Adrenal gland (tissue), 5 donors: Measurements from ENCODE around the gene OPRD1.
"Not testable (repeated sequence)": the region's sequence is repeated elsewhere in the genome, so short reads cannot be mapped to it uniquely, and the experiment has no call there.

Source experiments
- POLR2A ChIP-seq, 2 donors: fragments of 450-650 bp; IDR thresholded peaks; one replicate each; pipeline ENCODE4 v1.6.1; 2017; ENCODE audit warnings: antibody characterized with exemption in 2 of 2, mild to moderate bottlenecking in 2 of 2, moderate library complexity in 1 of 2
- TF ChIP-seq, protein P1 (sequence below), 6 experiments: fragments of 450-650 bp in 4 of 6; fragments of 200-600 bp in 2 of 6; sonication (generic) in 1 of 6; IDR thresholded peaks; 1 replicate in 5 of 6; 2 replicates in 1 of 6; pipeline versions ENCODE4 v1.5.1 to v1.8.0; 2016 to 2021; ENCODE audit warnings: antibody characterized with exemption in 6 of 6, mild to moderate bottlenecking in 2 of 6, moderate library complexity in 1 of 6
- donor health status: DM: no; HTN: no; CAD: no.

- TF ChIP-seq, protein P1, sequence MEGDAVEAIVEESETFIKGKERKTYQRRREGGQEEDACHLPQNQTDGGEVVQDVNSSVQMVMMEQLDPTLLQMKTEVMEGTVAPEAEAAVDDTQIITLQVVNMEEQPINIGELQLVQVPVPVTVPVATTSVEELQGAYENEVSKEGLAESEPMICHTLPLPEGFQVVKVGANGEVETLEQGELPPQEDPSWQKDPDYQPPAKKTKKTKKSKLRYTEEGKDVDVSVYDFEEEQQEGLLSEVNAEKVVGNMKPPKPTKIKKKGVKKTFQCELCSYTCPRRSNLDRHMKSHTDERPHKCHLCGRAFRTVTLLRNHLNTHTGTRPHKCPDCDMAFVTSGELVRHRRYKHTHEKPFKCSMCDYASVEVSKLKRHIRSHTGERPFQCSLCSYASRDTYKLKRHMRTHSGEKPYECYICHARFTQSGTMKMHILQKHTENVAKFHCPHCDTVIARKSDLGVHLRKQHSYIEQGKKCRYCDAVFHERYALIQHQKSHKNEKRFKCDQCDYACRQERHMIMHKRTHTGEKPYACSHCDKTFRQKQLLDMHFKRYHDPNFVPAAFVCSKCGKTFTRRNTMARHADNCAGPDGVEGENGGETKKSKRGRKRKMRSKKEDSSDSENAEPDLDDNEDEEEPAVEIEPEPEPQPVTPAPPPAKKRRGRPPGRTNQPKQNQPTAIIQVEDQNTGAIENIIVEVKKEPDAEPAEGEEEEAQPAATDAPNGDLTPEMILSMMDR (IDR thresholded peaks at IDR 0.05) = not testable (repeated sequence)
- not testable (repeated sequence) for TF ChIP-seq POLR2A (IDR thresholded peaks at IDR 0.05)
Measured at GRCh38 chr1:28875134-28875533, 63.2 kb downstream of the OPRD1 start.
